ENCODE data around the gene CAST.

GRCh38 chr5:96818125-96818788 lies 156.1 kb downstream of the CAST start:
- TF ChIP-seq CTCF (IDR thresholded peaks at IDR 0.05) (no peak), POLR2A (IDR thresholded peaks at IDR 0.05) (no peak)

Data from lower leg skin (tissue), 3 donors.